Measurements from ENCODE around the gene TK1. TPM values are rescaled to one million over a fixed set of nuclear protein-coding genes. Genes with fewer than 3 reads are reported as not detected.

Gene TK1
- total RNA-seq, 4 donors from 2014 or later = 1.4 to 10.6 (median 3.1) TPM

GRCh38 chr17:78225088-78225865 is 38.4 kb upstream of the TK1 start:
- no peak for DNase-seq (ENCODE audit: low spot score)
- TF ChIP-seq CTCF (IDR thresholded peaks at IDR 0.05) = no peak
- ATAC-seq (ENCODE audit: low FRiP score) = no peak

- no peak for DNase-seq (ENCODE audit: low spot score)
- TF ChIP-seq CTCF (IDR thresholded peaks at IDR 0.05) = no peak
- no peak for ATAC-seq (ENCODE audit: low FRiP score)
Observed at GRCh38 chr17:78224231-78225087, 37.6 kb upstream of the TK1 start.

DNA sequence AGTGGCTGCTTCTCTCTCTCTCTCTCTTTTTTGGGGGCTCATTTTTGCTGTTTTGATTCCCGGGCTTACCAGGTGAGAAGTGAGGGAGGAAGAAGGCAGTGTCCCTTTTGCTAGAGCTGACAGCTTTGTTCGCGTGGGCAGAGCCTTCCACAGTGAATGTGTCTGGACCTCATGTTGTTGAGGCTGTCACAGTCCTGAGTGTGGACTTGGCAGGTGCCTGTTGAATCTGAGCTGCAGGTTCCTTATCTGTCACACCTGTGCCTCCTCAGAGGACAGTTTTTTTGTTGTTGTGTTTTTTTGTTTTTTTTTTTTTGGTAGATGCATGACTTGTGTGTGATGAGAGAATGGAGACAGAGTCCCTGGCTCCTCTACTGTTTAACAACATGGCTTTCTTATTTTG is 36.9 kb upstream of the TK1 start:
- TF ChIP-seq CTCF (IDR thresholded peaks at IDR 0.05) = no peak
- no peak for ATAC-seq (ENCODE audit: low FRiP score)

GRCh38 chr17:78223061-78223460 is 36.2 kb upstream of the TK1 start:
- ATAC-seq (ENCODE audit: low FRiP score) (no peak), DNase-seq (ENCODE audit: low spot score) (no peak)
- TF ChIP-seq CTCF (IDR thresholded peaks at IDR 0.05) = no peak

More for the DNA sequence above, 36.9 kb upstream of the TK1 start:
- no peak for DNase-seq (ENCODE audit: low spot score)

- no peak for ATAC-seq (ENCODE audit: low FRiP score)
- TF ChIP-seq CTCF (IDR thresholded peaks at IDR 0.05) = no peak
Observed at GRCh38 chr17:78219396-78220150, 32.7 kb upstream of the TK1 start.

DNA sequence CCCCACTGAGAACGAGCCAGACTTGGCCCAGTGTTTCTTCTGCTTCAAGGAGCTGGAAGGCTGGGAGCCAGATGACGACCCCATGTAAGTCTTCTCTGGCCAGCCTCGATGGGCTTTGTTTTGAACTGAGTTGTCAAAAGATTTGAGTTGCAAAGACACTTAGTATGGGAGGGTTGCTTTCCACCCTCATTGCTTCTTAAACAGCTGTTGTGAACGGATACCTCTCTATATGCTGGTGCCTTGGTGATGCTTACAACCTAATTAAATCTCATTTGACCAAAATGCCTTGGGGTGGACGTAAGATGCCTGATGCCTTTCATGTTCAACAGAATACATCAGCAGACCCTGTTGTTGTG is 27.8 kb upstream of the TK1 start:
- no peak for DNase-seq (ENCODE audit: low spot score)
- no peak for ATAC-seq (ENCODE audit: low FRiP score)
- TF ChIP-seq CTCF (IDR thresholded peaks at IDR 0.05) = no peak

More at GRCh38 chr17:78219396-78220150, 32.7 kb upstream of the TK1 start:
- DNase-seq (ENCODE audit: low spot score) = no peak
